K562 (cell line): ENCODE data around the gene SNRNP70. TPM values are rescaled to one million over a fixed set of nuclear protein-coding genes. Genes with fewer than 3 reads are reported as not detected.

Experiments
- ELF2 ChIP-seq: fragments of 250-450 bp; sonication (Bioruptor Pico); IDR thresholded peaks from 2 replicates; pipeline ENCODE4 v1.5.0; 2021; ENCODE audit warnings: mild to moderate bottlenecking
- polyA plus RNA-seq, 8 experiments: library from polyadenylated mRNA; depleted of rRNA in 4 of 8; stranded (reverse) in 5 of 8; unstranded in 3 of 8; fragments of >200 nt; fragmentation: Nextera tagmentation in 2 of 8; fragmentation: Illumina TruSeq in 1 of 8; extraction: Ambion mirVana in 2 of 8; extraction: Trizol in 1 of 8; gene quantifications; 2 replicates each; pipeline versions ENCODE4 v1.2.1 to v1.2.3, GENCODE V29; 2011 to 2014; ENCODE audit warnings: inconsistent platforms in 1 of 8, missing spikeins in 1 of 8
- total RNA-seq, 7 experiments: library from RNA; depleted of rRNA in 6 of 7; stranded (reverse); fragments of >200 nt in 6 of 7; fragmentation: Illumina TruSeq in 2 of 7; extraction: Trizol in 2 of 7; gene quantifications; 2 replicates each; pipeline versions ENCODE4 v1.2.1 to v1.2.3, GENCODE V29; 2011 to 2021; ENCODE audit warnings: low replicate concordance in 1 of 7
- TF ChIP-seq, protein P1 (sequence below), 2 experiments: fragments of 450-650 bp; formaldehyde crosslinking in 1 of 2; IDR thresholded peaks; 2 replicates each; pipeline versions ENCODE4 v1.4.0 to v1.6.1; 2014 to 2020; ENCODE audit warnings: mild to moderate bottlenecking in 2 of 2, borderline replicate concordance in 1 of 2, low read depth in 1 of 2
- TF ChIP-seq, protein P2 (sequence below): fragments of 450-650 bp; IDR thresholded peaks from 2 replicates; pipeline ENCODE4 v1.6.1; 2016; ENCODE audit warnings: low read depth
- TF ChIP-seq, protein P3 (sequence below): fragments of 150-350 bp; IDR thresholded peaks from 2 replicates; pipeline ENCODE4 v1.6.1; 2014; ENCODE audit warnings: low read depth, mild to moderate bottlenecking, low read length, borderline replicate concordance

The SNRNP70 gene
- total and polyA plus RNA-seq, 9 of the 15 experiments (the other 6 are each of a cell fraction or from before 2014, with no cell fraction given): 2.8 to 496 (median 136) TPM

DNA sequence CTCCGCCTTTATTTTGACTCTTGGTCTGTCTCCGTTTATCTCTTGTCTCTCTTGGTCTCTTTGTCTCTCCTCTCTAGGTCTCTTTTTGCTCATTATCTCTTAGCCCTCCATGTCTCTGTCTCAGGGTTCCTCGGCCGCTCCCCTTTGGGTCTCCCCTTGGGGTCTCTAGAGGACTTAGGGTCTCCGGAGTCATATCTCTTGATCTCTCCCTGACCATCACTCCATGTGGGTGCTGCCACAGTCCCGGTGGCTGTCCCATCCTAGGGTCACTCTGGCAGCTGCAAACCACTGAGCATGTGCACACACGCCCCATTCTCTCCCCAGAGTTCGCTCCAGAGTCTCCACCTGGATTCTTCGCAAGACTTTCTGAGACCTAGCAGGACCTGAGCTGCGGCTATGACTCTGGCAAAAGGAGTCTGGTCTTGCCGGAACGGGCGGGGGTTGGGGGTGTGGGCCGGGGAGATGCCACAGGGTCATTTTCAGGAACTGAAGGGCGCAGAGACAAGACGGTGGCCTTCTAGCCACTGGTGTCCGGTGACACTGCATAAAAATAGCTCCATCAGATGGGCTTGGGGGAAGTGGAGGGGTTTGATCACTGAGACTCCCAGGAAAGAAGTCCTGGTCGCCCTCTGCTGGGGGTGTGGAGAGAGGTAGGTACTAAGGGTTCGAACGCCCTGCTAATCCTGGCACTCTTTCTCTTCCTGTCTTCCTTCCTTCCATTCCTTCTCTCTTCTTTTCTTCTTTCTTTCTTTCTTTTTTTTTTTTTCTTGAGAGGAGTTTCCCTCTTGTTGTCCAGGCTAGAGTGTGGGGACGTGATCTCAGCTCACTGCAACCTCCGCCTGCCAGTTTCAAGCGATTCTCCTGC is 11.5 kb upstream of the SNRNP70 start (continued):
- TF ChIP-seq, protein P1, sequence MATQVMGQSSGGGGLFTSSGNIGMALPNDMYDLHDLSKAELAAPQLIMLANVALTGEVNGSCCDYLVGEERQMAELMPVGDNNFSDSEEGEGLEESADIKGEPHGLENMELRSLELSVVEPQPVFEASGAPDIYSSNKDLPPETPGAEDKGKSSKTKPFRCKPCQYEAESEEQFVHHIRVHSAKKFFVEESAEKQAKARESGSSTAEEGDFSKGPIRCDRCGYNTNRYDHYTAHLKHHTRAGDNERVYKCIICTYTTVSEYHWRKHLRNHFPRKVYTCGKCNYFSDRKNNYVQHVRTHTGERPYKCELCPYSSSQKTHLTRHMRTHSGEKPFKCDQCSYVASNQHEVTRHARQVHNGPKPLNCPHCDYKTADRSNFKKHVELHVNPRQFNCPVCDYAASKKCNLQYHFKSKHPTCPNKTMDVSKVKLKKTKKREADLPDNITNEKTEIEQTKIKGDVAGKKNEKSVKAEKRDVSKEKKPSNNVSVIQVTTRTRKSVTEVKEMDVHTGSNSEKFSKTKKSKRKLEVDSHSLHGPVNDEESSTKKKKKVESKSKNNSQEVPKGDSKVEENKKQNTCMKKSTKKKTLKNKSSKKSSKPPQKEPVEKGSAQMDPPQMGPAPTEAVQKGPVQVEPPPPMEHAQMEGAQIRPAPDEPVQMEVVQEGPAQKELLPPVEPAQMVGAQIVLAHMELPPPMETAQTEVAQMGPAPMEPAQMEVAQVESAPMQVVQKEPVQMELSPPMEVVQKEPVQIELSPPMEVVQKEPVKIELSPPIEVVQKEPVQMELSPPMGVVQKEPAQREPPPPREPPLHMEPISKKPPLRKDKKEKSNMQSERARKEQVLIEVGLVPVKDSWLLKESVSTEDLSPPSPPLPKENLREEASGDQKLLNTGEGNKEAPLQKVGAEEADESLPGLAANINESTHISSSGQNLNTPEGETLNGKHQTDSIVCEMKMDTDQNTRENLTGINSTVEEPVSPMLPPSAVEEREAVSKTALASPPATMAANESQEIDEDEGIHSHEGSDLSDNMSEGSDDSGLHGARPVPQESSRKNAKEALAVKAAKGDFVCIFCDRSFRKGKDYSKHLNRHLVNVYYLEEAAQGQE (IDR thresholded peaks at IDR 0.05; ENCODE audit: borderline replicate concordance): peak; percentile 61; the same call in 1 of the 2 replicates
- TF ChIP-seq, protein P1 (CRISPR knock-in tag; IDR thresholded peaks at IDR 0.05; ENCODE audit: low read depth): no peak
- TF ChIP-seq, protein P2, sequence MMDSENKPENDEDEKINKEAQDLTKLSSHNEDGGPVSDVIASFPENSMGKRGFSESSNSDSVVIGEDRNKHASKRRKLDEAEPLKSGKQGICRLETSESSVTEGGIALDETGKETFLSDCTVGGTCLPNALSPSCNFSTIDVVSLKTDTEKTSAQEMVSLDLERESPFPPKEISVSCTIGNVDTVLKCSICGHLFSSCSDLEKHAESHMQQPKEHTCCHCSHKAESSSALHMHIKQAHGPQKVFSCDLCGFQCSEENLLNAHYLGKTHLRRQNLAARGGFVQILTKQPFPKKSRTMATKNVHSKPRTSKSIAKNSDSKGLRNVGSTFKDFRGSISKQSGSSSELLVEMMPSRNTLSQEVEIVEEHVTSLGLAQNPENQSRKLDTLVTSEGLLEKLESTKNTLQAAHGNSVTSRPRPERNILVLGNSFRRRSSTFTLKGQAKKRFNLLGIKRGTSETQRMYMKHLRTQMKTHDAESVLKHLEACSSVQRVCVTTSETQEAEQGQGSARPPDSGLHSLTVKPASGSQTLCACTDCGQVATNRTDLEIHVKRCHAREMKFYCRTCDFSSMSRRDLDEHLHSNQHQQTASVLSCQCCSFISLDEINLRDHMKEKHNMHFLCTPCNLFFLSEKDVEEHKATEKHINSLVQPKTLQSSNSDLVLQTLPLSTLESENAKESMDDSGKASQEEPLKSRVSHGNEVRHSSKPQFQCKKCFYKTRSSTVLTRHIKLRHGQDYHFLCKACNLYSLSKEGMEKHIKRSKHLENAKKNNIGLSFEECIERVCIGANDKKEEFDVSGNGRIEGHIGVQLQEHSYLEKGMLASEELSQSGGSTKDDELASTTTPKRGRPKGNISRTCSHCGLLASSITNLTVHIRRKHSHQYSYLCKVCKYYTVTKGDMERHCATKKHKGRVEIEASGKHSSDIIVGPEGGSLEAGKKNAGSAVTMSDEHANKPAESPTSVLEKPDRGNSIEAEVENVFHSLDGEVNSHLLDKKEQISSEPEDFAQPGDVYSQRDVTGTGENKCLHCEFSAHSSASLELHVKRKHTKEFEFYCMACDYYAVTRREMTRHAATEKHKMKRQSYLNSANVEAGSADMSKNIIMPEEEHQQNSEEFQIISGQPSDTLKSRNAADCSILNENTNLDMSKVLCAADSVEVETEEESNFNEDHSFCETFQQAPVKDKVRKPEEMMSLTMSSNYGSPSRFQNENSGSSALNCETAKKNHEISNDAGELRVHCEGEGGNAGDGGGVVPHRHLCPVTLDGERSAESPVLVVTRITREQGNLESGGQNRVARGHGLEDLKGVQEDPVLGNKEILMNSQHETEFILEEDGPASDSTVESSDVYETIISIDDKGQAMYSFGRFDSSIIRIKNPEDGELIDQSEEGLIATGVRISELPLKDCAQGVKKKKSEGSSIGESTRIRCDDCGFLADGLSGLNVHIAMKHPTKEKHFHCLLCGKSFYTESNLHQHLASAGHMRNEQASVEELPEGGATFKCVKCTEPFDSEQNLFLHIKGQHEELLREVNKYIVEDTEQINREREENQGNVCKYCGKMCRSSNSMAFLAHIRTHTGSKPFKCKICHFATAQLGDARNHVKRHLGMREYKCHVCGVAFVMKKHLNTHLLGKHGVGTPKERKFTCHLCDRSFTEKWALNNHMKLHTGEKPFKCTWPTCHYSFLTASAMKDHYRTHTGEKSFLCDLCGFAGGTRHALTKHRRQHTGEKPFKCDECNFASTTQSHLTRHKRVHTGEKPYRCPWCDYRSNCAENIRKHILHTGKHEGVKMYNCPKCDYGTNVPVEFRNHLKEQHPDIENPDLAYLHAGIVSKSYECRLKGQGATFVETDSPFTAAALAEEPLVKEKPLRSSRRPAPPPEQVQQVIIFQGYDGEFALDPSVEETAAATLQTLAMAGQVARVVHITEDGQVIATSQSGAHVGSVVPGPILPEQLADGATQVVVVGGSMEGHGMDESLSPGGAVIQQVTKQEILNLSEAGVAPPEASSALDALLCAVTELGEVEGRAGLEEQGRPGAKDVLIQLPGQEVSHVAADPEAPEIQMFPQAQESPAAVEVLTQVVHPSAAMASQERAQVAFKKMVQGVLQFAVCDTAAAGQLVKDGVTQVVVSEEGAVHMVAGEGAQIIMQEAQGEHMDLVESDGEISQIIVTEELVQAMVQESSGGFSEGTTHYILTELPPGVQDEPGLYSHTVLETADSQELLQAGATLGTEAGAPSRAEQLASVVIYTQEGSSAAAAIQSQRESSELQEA: peak; percentile 73
- TF ChIP-seq, protein P3, sequence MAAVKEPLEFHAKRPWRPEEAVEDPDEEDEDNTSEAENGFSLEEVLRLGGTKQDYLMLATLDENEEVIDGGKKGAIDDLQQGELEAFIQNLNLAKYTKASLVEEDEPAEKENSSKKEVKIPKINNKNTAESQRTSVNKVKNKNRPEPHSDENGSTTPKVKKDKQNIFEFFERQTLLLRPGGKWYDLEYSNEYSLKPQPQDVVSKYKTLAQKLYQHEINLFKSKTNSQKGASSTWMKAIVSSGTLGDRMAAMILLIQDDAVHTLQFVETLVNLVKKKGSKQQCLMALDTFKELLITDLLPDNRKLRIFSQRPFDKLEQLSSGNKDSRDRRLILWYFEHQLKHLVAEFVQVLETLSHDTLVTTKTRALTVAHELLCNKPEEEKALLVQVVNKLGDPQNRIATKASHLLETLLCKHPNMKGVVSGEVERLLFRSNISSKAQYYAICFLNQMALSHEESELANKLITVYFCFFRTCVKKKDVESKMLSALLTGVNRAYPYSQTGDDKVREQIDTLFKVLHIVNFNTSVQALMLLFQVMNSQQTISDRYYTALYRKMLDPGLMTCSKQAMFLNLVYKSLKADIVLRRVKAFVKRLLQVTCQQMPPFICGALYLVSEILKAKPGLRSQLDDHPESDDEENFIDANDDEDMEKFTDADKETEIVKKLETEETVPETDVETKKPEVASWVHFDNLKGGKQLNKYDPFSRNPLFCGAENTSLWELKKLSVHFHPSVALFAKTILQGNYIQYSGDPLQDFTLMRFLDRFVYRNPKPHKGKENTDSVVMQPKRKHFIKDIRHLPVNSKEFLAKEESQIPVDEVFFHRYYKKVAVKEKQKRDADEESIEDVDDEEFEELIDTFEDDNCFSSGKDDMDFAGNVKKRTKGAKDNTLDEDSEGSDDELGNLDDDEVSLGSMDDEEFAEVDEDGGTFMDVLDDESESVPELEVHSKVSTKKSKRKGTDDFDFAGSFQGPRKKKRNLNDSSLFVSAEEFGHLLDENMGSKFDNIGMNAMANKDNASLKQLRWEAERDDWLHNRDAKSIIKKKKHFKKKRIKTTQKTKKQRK: no peak
- no peak for TF ChIP-seq ELF2 (CRISPR knock-in tag)
